Neural progenitor cell (in vitro differentiated cells): ENCODE measurements around the gene PIK3R6. TPM values are rescaled to one million over a fixed set of nuclear protein-coding genes. Genes with fewer than 3 reads are reported as not detected.

Experiments used
- DNase-seq: peaks from one replicate; pipeline ENCODE4 v3.0.0-alpha.2; 2016; ENCODE audit warnings: low spot score
- H2AFZ ChIP-seq: fragments of 200-600 bp; sonication (generic); replicated peaks from 2 replicates; pipeline ENCODE4 v1.6.1; 2016; ENCODE audit warnings: antibody characterized with exemption
- H3F3A ChIP-seq: fragments of 200-600 bp; sonication (generic); 2 replicates; pipeline ENCODE4 v1.6.1; 2016; ENCODE audit warnings: antibody characterized with exemption, low read depth
- H3K27ac ChIP-seq: fragments of 200-600 bp; sonication (generic); 2 replicates; pipeline ENCODE4 v1.5.1; 2016; ENCODE audit warnings: mild to moderate bottlenecking
- H3K27me3 ChIP-seq: fragments of 200-600 bp; sonication (generic); 2 replicates; pipeline ENCODE4 v1.6.1; 2016; ENCODE audit warnings: mild to moderate bottlenecking, moderate library complexity
- H3K36me3 ChIP-seq: fragments of 200-600 bp; sonication (generic); 2 replicates; pipeline ENCODE4 v1.5.1; 2016
- H3K4me1 ChIP-seq: fragments of 200-600 bp; sonication (generic); 2 replicates; pipeline ENCODE4 v1.6.1; 2016; ENCODE audit warnings: mixed run types
- H3K4me2 ChIP-seq: fragments of 200-600 bp; sonication (generic); 2 replicates; pipeline ENCODE4 v1.6.1; 2016
- H3K4me3 ChIP-seq: fragments of 200-600 bp; sonication (generic); 2 replicates; pipeline ENCODE4 v1.5.1; 2016
- H3K79me2 ChIP-seq: fragments of 200-600 bp; sonication (generic); 2 replicates; pipeline ENCODE4 v1.6.1; 2016; ENCODE audit warnings: low read depth
- H3K9ac ChIP-seq: fragments of 200-600 bp; sonication (generic); 2 replicates; pipeline ENCODE4 v1.6.1; 2016
- H3K9me3 ChIP-seq: fragments of 200-600 bp; sonication (generic); 2 replicates; pipeline ENCODE4 v1.5.1; 2016; ENCODE audit warnings: low read depth
- H4K20me1 ChIP-seq: fragments of 200-600 bp; sonication (generic); 2 replicates; pipeline ENCODE4 v1.6.1; 2016; ENCODE audit warnings: low read depth
- H3K27ac Mint-ChIP-seq: 3 replicates; pipeline ENCODE4 v1.8.0; 2021; ENCODE audit warnings: mixed read lengths
- H3K27me3 Mint-ChIP-seq: 2 replicates; pipeline ENCODE4 v1.8.0; 2022; ENCODE audit warnings: low read depth, mild to moderate bottlenecking, inconsistent platforms, moderate library complexity, mixed read lengths; ENCODE audit not compliant: insufficient read depth
- H3K36me3 Mint-ChIP-seq: 3 replicates; pipeline ENCODE4 v1.8.0; 2021; ENCODE audit warnings: mixed read lengths
- H3K4me1 Mint-ChIP-seq: 3 replicates; pipeline ENCODE4 v1.8.0; 2021; ENCODE audit warnings: mixed read lengths
- H3K4me3 Mint-ChIP-seq: 3 replicates; pipeline ENCODE4 v1.8.0; 2021; ENCODE audit warnings: mild to moderate bottlenecking, moderate library complexity, mixed read lengths
- H3K9me3 Mint-ChIP-seq: 3 replicates; pipeline ENCODE4 v1.8.0; 2020; ENCODE audit warnings: mixed read lengths
- EZH2 ChIP-seq: fragments of 200-600 bp; sonication (generic); IDR thresholded peaks from 2 replicates; pipeline ENCODE4 v1.6.1; 2017; ENCODE audit warnings: antibody characterized with exemption, mild to moderate bottlenecking, moderate library complexity
- EZH2phosphoT487 ChIP-seq: fragments of 200-600 bp; sonication (generic); IDR thresholded peaks from 2 replicates; pipeline ENCODE4 v1.6.1; 2017; ENCODE audit warnings: antibody characterized with exemption
- total RNA-seq: library from RNA; depleted of rRNA; stranded (reverse); fragments of >200 nt; gene quantifications from 2 replicates; pipeline ENCODE4 v1.2.3, GENCODE V29; 2015; ENCODE audit warnings: low replicate concordance
- TF ChIP-seq, protein P1 (sequence below): fragments of 200-600 bp; sonication (generic); IDR thresholded peaks from 2 replicates; pipeline ENCODE4 v1.5.1; 2017; ENCODE audit warnings: antibody characterized with exemption, mild to moderate bottlenecking

Gene PIK3R6
- total RNA-seq, 1 donor from 2014 or later, result not detected

DNA sequence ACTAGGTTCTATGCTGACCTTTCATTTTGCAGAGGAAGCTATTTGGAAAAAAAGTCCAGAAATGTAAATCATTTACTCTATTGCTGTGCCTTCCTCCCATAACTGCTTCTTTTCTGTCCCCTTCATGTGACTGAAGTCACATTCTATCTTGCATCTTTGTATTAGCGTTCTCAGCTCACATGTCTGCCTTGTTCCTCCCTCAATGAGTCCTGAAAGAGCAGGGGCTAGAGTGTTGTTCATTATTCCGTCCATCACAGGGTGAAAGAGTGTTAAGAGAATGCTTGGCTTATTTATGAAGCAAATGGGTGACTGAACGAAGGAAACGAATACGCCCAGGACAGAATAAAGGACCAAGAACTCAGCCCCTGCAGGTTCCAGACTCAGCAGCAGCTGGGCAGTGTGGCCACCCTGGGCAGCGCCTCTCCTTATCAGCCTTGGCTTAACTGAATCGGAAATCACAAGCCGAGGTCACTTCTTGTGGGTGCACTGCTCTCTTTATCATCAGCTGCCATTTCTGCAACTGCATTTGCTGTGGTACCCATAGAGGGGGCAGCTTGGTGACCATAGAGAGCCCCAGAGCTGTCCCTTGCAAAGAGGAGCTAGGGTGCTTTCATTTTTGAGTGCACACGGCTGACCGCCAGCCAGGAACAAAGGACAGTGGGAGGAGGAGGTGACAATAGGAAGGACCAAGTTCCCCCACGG lies 1.8 kb upstream of the PIK3R6 start:
- H3K4me1 ChIP-seq, result no peaks in the 10 kb centered on the region
- no peak overlapping the region for H3K9ac ChIP-seq
- no peaks in the 10 kb centered on the region for H3K9me3 ChIP-seq
- H4K20me1 ChIP-seq, result no peaks in the 10 kb centered on the region
- H3K4me2 ChIP-seq, result no peak overlapping the region
- H3K79me2 ChIP-seq, result no peaks in the 10 kb centered on the region
- H3K36me3 ChIP-seq, result no peaks in the 10 kb centered on the region
- H3K27ac Mint-ChIP-seq, result no peak overlapping the region
- H3K27me3 ChIP-seq, result no peaks in the 10 kb centered on the region
- no peaks in the 10 kb centered on the region for H3K9me3 Mint-ChIP-seq
- no peak overlapping the region for H3K27ac ChIP-seq
- no peak overlapping the region for H3K4me3 ChIP-seq
- no peaks in the 10 kb centered on the region for H3K36me3 Mint-ChIP-seq
- H2AFZ ChIP-seq, result no peak overlapping the region
- H3K27me3 Mint-ChIP-seq, result peaks cover 8% of the 10 kb centered on the region
- peaks cover 2% of the 10 kb centered on the region for H3K4me1 Mint-ChIP-seq
- no peak for DNase-seq
- TF ChIP-seq, protein P1, sequence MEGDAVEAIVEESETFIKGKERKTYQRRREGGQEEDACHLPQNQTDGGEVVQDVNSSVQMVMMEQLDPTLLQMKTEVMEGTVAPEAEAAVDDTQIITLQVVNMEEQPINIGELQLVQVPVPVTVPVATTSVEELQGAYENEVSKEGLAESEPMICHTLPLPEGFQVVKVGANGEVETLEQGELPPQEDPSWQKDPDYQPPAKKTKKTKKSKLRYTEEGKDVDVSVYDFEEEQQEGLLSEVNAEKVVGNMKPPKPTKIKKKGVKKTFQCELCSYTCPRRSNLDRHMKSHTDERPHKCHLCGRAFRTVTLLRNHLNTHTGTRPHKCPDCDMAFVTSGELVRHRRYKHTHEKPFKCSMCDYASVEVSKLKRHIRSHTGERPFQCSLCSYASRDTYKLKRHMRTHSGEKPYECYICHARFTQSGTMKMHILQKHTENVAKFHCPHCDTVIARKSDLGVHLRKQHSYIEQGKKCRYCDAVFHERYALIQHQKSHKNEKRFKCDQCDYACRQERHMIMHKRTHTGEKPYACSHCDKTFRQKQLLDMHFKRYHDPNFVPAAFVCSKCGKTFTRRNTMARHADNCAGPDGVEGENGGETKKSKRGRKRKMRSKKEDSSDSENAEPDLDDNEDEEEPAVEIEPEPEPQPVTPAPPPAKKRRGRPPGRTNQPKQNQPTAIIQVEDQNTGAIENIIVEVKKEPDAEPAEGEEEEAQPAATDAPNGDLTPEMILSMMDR, result no peak
- TF ChIP-seq EZH2, result no peak
- no peak for TF ChIP-seq EZH2phosphoT487
- H3F3A ChIP-seq, result no peaks in the 10 kb centered on the region
- H3K4me3 Mint-ChIP-seq, result no peak overlapping the region

DNA sequence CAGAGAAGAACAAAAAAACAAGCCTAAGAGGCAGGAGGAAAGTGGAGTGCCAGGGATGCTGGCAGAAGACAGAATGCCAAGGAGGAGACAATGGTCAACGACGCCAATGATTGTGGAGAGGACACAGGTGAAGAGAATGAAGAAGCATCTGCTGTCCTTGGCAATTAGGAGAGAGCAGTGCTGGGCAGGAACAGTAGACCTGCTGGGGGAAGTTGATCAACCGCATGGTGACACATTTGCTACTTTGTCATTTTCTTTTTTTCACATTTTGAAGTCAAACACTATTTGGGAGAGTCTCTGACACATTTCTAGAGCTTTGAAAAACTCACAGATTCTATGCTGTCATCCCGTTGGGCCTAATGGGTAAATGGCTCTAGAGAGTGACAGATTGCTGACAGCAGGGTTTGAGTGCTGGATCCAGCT lies 1.1 kb upstream of the PIK3R6 start:
- Histone ChIP-seq H3K4me2 (no peak overlapping the region), H3K36me3 (no peaks in the 10 kb centered on the region), H3F3A (no peaks in the 10 kb centered on the region), H2AFZ (no peak overlapping the region), H3K9ac (no peak overlapping the region), H3K79me2 (no peaks in the 10 kb centered on the region), H3K4me3 (no peak overlapping the region), H3K27me3 (no peaks in the 10 kb centered on the region), H3K9me3 (no peaks in the 10 kb centered on the region), H3K4me1 (no peaks in the 10 kb centered on the region), H4K20me1 (no peaks in the 10 kb centered on the region), H3K27ac (no peak overlapping the region)
- Mint-ChIP-seq H3K4me1 (peaks cover 2% of the 10 kb centered on the region), H3K27me3 (peaks cover 9% of the 10 kb centered on the region), H3K9me3 (no peaks in the 10 kb centered on the region), H3K36me3 (no peaks in the 10 kb centered on the region), H3K27ac (no peak overlapping the region), H3K4me3 (no peak overlapping the region)
- DNase-seq, result no peak
- TF ChIP-seq EZH2phosphoT487 (no peak), EZH2 (no peak)
- TF ChIP-seq, protein P1, result no peak

DNA sequence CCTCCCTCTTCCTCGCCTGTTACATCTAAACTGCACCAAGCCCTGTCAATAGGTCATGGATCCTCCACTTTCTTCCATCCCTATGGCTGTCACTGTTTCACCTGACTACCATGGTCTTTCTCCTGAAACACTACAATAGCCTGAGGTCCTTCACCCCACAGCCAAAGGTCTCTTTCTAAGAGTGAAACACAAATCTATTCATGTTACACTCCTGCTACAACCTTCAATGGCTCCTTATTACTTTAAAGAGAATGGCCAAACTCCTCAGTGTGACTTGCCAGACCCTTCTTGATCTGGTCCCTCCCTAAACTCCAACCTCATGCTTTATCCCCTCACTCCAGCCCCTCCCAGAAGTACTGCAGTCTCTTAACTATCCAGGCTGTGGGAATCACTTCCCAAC lies 618 bp upstream of the PIK3R6 start:
- H3F3A ChIP-seq, result no peaks in the 10 kb centered on the region
- TF ChIP-seq, protein P1, result no peak
- TF ChIP-seq EZH2, result no peak
- TF ChIP-seq EZH2phosphoT487, result no peak

More for the DNA sequence above, 618 bp upstream of the PIK3R6 start:
- Histone ChIP-seq H3K27me3 (no peaks in the 10 kb centered on the region), H3K4me3 (no peak overlapping the region), H3K27ac (no peak overlapping the region), H3K4me2 (no peak overlapping the region), H3K9ac (no peak overlapping the region), H4K20me1 (no peaks in the 10 kb centered on the region), H3K4me1 (no peaks in the 10 kb centered on the region), H2AFZ (no peak overlapping the region), H3K36me3 (no peaks in the 10 kb centered on the region), H3K9me3 (no peaks in the 10 kb centered on the region), H3K79me2 (no peaks in the 10 kb centered on the region)
- no peak for DNase-seq
- H3K4me3 Mint-ChIP-seq, result no peak overlapping the region
- H3K9me3 Mint-ChIP-seq, result no peaks in the 10 kb centered on the region
- H3K4me1 Mint-ChIP-seq, result peaks cover under 1% of the 10 kb centered on the region
- no peak overlapping the region for H3K27ac Mint-ChIP-seq
- H3K36me3 Mint-ChIP-seq, result no peaks in the 10 kb centered on the region
- peaks cover 11% of the 10 kb centered on the region for H3K27me3 Mint-ChIP-seq
